Colon (tissue), 2 donors: ENCODE results near the gene GAD1.

Source experiments
- FAIRE-seq: peaks from 2 replicates; lab custom pipeline; 2012; peaks lifted over from hg19 to GRCh38; lab: Jason Lieb, UNC
- donor health status: control.
- donor health status: control.

Gene GAD1

GRCh38 chr2:170846314-170846713, 29.6 kb downstream of the GAD1 start:
- FAIRE-seq = no peak

DNA sequence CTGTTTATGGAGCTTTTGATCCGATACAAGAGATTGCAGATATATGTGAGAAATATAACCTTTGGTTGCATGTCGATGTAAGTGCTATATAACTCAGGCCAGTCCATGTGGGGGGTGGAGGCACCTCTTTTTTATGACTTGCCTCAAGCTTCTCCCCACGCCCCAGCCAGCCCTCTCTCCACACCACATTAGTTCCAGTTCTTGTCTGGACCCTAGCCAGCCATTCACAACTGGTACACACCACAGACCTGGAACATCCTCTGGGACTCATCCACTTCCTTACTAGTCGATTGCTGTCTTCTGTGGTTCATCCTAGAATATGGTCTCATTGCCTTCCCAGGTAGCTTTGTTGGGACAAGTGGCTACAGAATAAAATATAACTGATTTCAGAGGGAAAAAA, 31.0 kb downstream of the GAD1 start:
- no peak for FAIRE-seq

DNA sequence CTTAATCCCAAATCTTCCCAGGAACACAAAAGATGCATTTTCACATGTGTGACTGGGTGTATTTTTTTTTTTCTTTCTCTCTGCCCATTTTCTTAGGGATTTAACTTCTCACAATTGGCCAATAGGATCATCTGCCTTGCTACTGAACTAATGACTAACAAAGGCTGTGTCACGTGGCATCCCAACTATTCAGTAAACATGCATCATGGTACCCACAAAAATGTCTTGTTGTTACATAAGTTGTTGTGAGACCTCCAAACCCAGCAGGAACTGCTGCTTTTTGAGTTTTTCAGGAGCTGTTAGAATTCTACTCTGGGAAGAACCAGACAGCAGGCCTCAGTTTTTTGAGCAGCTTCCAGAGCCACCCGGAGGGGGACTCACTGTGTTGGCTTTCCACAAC, 31.9 kb downstream of the GAD1 start:
- FAIRE-seq = no peak

- FAIRE-seq = no peak
Observed at GRCh38 chr2:170850251-170850650, 33.6 kb downstream of the GAD1 start.

DNA sequence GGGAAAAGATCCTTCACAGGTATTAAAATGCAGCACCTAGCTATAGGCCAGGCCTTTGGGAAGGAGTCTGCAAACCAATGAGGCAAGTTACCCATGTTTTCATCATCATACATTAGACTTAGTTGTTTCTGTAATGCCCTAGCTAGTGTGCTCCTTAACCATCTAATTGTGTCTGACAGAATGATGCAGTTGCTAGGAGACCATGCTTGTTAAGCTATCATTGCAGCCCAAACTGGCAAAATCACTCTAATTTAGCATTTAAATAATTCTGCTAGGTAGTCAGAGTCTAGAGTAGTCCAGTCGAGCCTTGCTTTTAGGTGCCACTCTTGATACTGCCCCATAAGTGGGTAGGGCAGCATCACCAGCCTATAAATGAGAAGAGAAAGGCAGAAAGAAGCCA, 34.9 kb downstream of the GAD1 start:
- FAIRE-seq = no peak

GRCh38 chr2:170856066-170856465, 39.4 kb downstream of the GAD1 start:
- no peak for FAIRE-seq

DNA sequence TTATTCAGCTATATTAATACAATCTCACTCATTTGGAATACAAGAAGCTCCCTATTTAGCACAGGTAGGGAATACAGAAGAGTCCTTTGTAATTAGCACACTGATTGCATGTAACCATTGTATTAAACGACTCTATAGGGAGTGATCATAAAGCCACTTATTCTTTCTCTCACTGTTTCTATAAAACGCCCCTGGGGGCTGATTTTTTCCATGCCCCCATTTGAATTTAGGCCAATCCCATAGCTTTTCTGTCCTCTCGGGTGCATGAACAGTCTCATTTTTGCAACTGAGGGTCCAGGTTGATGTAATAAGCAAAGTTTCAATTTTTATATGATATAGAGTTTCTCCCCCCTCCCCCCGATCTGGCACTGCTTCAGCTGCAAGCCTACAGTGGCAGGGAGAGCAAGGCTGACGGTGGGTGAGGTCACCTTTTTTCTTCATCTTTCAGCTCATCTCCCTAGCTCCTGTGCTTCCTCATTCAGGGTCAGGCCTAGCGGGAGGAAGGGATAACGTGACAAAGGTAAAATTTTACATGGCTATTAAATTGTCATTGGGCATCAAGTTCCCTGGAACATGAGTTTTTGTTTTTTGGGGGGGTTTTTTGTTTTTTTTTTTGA, 45.7 kb downstream of the GAD1 start:
- no peak for FAIRE-seq

DNA sequence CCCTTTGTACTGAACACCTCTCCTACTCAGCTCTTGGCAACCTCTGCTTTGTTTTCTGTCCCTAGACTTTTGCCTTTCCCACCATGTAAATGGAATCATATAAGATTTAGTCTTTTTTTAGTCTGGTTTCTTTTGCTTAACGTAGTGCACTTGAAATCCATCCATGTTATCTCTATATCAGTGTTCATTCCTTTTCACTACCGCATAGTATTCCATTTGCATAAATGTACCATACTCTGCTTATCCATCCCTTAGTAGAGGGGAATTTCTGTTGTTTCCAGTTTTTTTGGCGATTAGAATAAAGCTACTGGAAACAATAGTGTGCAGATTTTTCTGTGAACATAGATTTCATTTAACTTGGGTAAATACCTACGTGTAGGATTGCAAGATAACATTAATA, 46.4 kb downstream of the GAD1 start:
- no peak for FAIRE-seq

DNA sequence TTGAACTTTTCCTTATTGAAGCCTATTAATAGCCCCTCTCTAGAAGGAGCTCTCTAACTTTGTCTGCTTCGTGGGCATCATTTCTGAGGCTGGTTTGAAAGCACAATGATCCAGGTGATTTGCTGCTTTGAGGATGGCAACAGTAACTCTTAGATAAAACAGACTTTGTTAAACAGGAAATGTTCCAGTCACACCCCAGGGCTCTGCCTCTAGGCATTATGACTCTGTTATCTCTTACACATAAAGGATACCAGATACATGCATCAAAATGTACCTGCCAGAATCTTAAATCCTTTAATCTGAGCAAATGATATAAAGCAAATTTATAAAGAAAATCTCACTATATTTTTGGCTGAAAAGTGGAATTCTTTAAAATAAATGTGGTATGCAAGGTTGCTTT, 52.3 kb downstream of the GAD1 start:
- FAIRE-seq = no peak

DNA sequence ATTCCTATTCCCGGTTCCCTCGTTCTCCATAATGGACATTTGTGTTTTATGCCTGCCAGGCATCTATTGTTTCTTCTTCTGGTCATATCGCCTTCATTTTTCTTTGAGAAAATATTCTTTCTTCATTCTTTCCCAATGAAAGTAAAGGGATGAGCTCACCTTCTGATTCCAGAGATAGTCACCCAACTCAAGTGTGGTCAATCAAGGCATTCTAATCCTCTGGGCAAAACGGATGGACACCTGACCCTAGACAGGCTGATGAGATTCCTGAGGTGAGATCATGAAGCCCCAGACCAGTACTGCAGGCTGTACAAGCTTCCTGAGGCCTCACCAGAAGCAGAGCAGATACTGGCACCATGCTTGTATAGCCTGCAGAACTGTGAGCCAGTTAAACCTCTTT, 52.8 kb downstream of the GAD1 start:
- no peak for FAIRE-seq

DNA sequence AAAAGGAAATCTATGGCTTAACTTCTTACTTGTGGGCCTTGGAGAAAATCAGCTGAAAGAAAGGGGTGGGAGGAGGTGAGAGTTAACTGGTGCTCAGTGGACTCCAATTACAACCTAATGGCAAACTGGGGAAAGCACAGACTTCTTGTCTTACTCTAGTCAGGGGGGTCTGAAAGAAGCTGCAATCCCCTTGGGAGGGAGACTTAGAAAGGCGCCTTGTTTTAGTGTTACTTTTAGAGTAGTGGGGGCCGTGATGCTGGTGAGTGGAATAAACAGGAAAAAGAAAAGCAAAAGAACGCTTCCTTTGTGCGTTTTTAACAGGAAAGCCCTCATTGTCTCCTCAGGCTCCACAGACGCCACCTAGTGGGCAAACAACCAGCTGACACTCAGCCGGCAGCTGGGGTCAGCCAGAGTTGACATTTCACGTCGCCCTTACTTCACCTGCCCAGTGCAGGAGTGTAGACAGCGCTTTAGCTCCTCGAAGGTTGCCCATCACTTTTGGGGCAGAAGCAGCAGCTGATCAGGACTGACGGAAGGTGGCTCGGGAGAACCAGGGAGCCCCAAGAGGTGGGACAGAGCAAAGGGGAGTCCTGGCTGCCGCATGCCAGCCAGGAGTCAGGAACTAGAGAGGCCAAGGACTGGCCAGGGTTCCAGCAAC, 56.5 kb downstream of the GAD1 start:
- no peak for FAIRE-seq

DNA sequence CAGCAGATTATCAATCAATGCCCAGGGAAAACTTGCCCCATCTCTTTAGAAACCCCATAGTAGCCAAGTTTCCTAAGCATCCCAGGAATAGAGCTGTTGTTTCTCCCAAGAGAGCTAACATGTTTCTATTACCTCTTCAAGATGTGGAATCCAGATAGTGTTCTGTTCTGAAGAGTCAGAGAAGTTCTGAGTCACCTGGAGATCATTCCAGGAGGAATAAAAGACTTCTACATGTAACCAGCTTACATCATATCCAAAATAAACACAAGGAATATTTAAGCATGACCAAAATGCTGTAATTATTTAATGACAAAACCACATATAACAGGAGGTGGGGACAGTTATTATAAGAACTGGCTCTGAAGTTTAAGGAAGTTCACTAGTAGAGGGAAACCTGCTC, 61.4 kb downstream of the GAD1 start:
- FAIRE-seq = no peak

- no peak for FAIRE-seq
Observed at GRCh38 chr2:170878505-170878904, 61.8 kb downstream of the GAD1 start.

DNA sequence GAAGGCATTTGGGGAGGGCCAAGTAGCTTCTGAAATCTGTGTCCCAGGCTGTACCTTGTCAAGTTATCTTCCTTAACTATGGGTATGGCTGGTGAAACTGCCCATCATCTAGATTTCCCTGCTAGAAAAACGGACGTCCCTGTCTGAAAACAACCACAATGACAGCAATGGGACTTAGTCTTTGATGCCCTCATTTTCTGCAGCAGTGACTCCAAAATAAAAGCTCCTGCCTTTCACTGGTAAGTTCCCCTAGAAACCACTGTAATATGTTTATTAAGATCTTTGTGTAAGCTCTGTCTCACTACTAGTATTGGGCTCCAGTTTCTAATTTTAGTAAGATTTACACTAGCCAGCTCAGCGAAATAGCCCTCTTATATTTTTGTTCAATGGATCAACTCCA, 65.2 kb downstream of the GAD1 start:
- FAIRE-seq = no peak

- no peak for FAIRE-seq
Observed at GRCh38 chr2:170882758-170883157, 66.1 kb downstream of the GAD1 start.

GRCh38 chr2:170883683-170884082, 67.0 kb downstream of the GAD1 start:
- no peak for FAIRE-seq

- FAIRE-seq = no peak
Observed at GRCh38 chr2:170885130-170885791, 68.6 kb downstream of the GAD1 start.

DNA sequence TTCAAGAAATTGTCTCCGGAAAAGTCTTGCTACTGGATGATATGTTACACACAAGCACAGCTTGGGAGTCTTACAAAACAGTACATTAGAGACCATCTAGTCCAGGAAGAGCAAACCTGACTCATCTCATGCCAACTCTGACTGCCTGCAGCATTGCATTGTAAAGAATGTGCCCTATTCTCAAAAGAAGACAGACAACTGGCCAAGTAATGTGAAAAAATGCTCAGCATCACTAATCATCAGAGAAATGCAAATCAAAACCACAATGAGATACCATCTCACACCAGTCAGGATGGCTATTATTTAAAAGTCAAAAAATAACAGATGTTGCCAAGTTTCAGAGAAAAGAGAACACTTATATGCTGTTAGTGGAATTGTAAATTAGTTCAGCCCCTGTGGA, 69.7 kb downstream of the GAD1 start:
- FAIRE-seq = no peak

DNA sequence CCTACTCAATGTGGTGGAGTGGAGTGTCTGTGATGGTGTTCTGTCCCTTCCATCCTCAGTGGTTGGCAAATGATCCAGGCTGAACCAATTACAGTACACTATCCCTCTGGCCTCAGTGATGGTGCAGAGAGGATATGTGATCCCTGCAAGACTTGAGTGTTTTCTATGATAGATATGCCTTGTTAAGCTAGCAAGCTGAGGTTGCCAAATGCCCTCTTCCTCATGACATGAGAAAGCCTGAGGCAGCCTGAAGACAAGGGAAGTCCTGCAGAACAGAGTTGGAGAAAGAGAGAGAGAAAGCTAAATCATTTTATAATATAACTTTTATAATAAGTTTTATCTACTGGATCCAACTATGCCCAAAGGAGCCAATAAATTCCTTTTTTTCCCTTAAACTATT, 70.8 kb downstream of the GAD1 start:
- no peak for FAIRE-seq

DNA sequence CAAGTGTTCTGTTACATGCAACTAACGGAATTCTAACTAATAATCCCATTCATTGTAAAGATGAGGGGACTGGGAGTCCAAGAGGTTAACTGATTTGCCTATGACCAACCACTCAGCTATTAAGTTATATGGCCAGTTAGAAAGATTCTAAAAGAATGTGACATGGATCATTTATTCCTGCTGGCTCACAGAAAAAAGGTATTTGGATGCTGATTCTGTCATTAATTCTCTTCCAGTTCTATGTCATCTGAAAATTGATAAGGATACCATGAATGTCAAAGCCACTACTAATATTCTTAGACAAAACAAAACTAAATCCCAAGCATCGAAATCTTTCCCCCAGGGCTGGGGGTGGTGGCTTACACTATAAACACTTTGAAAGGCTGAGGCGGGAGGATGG, 71.2 kb downstream of the GAD1 start:
- no peak for FAIRE-seq

DNA sequence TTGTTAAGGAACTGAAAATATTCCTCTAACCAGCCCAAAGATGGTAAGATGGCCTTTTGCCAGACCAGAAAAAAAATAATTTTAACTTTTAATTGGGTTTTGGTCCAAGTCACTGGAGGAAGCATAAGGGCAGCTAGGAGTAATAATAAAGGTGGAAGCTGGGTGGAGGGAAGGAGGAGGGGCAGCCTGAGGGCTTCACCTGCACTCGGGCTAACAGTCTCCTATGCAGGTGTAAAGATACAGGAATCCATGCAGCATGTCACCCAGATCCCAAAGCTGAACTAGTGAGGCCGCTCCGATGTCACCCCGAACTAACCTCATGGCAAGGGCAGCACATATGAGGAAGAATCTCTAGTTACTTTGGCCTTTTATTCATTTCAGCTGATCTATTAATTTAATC, 75.2 kb downstream of the GAD1 start:
- FAIRE-seq = no peak

DNA sequence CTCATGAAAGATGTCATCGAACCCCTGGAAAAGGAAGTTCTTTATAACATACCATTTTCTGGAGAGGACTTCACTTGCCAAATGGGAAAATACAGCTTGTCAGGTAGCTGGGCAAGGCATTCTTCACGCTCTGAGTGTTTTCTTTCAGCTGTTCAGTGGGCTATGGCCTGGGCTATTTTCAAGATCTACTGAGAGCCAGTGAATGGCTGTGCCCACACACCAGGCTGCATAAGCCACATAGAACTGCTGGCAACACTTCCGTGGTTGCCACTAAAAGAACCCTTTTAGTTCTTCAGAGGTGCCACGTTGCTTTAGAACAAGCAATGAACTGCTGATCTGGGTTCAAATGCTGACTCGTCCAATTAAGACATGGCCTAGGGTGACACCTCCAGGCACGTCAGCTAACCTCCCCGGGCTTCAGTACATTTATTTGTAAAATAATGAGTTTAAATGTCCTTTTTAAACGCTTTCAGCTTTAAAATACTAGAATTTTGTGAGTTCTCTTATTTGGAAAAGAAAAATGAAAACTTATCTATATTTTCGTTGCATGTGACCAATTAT, 75.8 kb downstream of the GAD1 start:
- no peak for FAIRE-seq

- no peak for FAIRE-seq
Observed at GRCh38 chr2:170895023-170895757, 78.5 kb downstream of the GAD1 start.
